Stimulated activated CD8-positive, alpha-beta memory T cell treated with anti-CD3 and anti-CD28 coated beads, Interleukin-15, amount 100 ng/mL, for 1 hour (primary cell): Measurements from ENCODE around the gene TOMM40.
"Not testable (repeated sequence)": the region's sequence is repeated elsewhere in the genome, so short reads cannot be mapped to it uniquely, and the experiment has no call there.

ENCODE experiments used
- DNase-seq: peaks from one replicate; pipeline ENCODE4 v3.0.0-alpha.2; 2020; ENCODE audit warnings: low read depth

Gene TOMM40

GRCh38 chr19:44871809-44872208 is 19.2 kb upstream of the TOMM40 start:
- DNase-seq = no peak

DNA sequence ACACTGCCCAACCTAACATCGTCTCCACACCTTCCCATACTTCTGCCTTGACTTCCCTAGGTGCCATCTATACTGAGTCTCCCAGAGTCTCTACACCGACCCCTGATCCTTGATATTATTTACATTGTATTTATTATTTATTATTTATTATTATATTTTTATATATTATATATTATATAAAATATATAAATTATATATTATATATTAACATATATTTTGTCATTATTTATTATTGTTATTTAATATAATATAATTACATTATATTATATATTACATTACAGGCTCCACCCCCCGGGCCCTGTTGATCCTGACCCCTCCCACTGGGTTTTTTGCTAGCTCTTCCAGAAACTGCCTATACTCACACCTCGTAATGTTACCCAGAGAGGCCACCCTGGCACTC is 18.4 kb upstream of the TOMM40 start:
- no peak for DNase-seq

DNA sequence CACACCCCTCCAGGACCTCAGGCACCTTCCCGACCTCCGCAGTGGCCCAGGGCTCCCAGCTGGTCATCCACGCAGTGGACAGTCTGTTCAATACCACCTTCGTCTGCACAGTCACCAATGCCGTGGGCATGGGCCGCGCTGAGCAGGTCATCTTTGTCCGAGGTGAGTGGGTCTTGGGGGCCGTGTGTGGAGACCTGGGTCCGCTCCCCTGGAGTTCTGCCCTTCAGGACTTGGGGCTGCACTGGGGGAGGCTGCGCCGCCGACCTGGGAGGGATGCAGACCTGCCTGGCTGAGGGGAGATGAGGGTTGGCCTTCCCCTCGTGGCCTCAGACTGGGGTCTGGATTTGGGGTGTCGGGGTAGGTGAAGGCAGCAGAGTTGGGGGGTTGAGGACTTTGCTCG is 16.7 kb upstream of the TOMM40 start:
- no peak for DNase-seq

DNA sequence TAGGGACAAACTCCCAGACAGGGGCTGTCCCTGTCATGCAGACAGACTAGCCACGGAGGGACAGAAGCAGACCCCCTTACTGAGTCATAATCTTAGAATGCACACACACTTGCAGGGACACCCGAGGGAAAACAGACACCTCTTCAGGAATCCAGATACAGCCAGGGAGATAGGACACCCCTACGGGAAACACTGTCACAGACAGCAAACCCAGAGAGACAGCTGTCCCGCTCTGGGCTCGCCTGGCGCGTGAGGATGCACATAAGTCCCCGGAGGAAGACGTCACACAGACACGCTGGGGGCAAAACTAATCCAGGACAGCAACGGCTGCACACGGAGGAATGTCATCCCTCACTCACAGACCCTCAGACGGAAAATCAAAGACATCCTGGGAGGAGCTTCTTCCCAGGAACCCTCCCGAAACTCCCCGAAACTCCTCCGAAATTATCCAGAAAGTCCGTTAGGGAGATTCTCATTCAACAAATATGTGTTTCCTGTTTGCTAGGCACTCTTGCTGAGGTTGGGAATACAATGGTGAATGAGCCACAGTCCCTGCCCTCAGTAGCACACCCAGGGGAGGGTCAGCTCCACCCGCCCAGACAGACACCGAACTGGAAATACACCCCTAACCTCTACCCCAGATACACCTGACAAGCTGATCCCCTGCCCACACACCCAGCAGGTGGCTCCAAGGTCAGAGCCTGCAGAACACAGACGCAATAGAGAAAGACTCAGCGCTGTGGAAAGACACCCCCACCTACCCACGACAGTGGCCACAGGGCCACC is 15.2 kb upstream of the TOMM40 start:
- DNase-seq = no peak

GRCh38 chr19:44876930-44877535 is 14.0 kb upstream of the TOMM40 start:
- no peak for DNase-seq

- DNase-seq = no peak
Observed at GRCh38 chr19:44878120-44878865, 12.8 kb upstream of the TOMM40 start.

- DNase-seq = no peak
Observed at GRCh38 chr19:44879309-44880065, 11.6 kb upstream of the TOMM40 start.

- no peak for DNase-seq
Observed at GRCh38 chr19:44882063-44882462, 9.0 kb upstream of the TOMM40 start.

DNA sequence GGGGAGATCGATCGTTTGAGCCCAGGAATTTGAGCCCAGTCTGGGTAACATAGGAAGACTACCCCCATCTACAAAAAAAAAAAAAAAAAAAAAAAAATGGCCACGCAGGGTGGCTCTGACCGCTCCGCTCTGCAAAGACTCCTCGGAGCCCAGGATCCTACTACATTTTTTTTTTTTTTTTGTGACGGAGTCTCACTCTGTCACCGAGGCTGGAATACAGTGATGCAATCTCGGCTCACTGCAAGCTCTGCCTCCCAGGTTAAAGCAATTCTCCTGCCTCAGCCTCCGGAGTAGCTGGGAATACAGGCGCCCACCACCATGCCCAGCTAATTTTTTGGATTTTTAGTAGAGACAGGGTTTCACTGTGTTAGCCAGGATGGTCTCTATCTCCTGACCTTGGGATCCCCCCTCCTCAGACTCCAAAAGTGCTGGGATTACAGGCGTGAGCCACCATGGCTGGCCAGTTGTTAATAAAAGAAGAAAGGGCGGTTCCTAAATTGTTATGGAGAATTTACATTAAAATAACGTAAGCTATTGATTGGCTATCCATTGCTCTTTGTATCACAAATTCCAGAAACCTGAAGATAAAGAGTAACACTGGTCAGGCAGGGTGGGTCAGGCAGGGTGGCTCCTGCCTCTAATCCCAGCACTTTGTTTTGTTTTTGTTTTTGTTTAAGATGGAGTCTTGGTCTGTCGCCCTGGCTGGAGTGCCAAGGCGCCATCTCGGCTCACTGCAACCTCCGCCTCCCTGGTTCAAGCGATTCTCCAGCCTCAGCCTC is 8.2 kb upstream of the TOMM40 start:
- not testable (repeated sequence) for DNase-seq

- DNase-seq = no peak
Observed at GRCh38 chr19:44883922-44884321, 7.1 kb upstream of the TOMM40 start.

- DNase-seq = no peak
Observed at GRCh38 chr19:44884566-44884965, 6.5 kb upstream of the TOMM40 start.

GRCh38 chr19:44886141-44886540 is 4.9 kb upstream of the TOMM40 start:
- no peak for DNase-seq

DNA sequence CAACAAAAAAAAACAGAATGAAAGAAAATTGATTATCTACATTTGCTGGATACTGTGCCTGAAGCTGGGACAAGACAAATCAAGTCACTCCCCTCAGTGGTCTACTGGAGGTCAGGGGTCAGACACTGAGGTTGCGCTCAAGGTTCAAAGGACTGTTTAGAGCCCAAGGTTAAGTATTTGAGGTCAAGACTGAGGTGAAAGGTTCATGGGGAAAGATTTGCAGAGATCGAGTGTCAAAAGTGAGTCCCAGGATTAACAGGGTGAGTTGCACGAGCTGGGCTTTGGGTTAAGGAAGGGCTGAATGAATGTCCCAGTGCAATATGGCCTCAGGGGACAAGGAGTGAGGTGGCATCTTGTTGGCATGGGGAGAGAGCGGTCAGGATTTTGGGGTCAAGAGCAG is 3.4 kb upstream of the TOMM40 start:
- no peak for DNase-seq

GRCh38 chr19:44888335-44888734 is 2.7 kb upstream of the TOMM40 start:
- not testable (repeated sequence) for DNase-seq

DNA sequence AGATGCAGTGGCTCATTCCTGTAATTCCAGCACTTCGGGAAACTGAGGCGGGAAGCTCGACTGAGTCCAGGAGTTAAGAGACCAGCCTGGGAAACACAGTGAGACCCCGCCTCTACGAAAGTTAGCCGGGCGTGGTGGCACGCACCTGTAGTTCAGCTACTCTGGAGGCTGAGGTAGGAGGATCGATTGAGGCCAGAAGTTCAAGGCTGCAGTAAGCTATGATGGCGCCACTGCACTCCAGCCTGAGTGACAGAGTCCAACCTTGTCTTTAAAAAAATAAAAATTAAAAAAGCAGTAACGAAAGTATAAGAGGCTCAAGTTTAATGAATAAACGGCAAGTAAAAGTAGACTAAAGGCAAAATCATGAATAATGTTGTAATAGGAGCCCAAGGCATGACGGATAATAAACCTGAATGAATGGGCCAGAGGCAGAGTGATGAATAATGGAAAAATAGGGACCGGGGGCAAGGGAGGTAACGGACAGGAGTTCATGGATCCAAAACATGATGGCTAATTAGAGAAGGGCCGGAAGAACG is 1.2 kb upstream of the TOMM40 start:
- DNase-seq = no peak

DNA sequence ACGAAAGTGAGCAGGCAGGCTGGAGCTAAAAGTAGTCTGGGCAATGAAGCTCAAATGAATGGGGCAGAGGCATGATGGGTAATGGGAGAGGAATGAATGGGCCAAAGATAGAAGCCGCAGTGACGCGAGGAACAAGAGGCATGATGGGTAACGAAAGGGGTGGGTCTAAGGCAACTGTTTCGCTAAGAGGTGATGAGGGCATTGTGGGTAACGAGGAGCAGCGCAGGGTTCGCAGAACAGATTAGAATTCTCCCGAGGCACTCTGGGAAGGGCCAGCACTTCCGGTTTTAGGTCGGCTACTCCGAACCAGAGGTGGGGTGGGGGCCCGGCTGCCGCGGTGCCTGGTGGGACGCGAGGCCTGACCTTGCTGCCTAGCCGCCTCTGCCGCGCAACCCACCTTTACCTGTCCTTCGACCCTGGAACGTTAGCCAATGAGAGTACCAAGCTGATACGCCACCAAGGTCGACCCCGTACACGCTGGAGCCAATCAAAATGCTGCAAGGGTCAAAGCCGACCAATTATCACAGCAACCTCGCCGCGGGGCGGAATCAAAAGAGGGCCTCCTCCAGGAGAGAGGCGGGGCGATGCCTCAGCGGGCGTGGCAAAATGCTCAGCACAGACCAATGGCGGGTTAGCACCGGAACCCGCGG is 563 bp upstream of the TOMM40 start:
- DNase-seq = no peak

- no peak for DNase-seq
Observed at GRCh38 chr19:44892932-44893331, 1.9 kb downstream of the TOMM40 start.

DNA sequence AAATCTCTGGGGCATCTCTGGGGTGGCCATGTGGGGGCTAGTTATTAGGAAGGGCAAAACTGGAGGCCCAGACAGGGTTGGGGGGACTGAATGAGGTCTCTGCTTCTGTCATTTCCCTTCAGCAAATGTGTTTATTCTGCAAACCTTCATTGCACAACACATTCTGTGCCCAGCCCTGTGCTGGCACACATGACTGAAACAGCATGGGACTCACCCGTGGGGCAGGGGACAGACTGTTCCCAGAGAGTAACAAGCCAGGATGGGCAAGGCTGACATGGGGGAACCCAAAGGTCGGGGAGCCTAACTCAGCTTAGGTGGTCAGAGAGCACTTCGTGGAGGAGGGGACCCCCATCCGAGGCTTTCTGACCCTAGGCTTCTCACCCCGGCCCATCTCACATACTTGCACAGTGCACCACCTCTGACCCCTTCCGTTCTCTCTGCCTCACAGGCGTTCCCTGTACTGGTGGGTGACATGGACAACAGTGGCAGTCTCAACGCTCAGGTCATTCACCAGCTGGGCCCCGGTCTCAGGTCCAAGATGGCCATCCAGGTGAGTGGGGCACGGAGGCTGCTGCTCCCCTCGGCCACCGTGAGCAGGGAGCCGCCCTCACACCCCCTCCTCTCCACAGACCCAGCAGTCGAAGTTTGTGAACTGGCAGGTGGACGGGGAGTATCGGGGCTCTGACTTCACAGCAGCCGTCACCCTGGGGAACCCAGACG is 2.4 kb downstream of the TOMM40 start:
- no peak for DNase-seq

DNA sequence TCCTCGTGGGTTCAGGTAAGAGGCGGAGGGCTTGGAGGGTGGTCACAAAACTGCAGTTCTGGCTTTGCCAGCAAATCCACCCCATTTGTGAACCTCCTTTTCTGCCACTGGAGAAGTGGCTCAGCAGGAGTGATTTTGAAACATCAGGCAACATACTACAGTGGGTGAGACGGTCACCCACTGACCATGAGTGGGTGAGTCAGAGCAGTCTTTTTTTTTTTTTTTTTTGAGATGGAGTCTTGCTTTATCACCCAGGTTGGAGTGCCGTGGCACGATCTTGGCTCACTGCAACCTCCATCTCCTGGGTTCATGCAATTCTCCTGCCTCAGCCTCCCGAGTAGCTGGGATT is 3.0 kb downstream of the TOMM40 start:
- DNase-seq = no peak

DNA sequence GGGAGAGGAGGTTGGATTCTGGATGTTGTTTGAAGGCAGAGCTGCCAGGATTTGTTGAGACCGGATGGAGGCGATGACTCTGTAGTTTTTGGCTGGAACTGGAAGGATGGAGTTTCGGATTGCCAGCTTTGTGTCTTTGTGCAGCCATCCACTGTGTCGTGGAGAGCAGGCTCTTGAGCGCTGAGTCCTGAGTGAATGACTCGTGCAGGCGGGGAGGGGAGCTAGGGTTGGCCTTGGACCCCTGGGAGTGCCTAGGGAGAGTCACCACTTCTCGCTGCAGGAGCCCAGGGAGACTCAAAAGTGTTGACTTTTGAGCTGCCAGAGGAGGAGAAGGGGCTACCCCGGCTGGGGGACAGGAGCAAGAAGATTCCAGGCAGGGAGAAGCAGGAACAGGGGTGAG is 3.9 kb downstream of the TOMM40 start:
- no peak for DNase-seq
